WTC11 (cell line): ENCODE results near the gene CAPN7. TPM values are rescaled to one million over a fixed set of nuclear protein-coding genes. Genes with fewer than 3 reads are reported as not detected.

ENCODE experiments used
- ATAC-seq: fragments of 200-7000 bp; cut with Tn5 transposase; 2 replicates; pipeline ENCODE4 v1.10.0; 2021; ENCODE audit warnings: mild to moderate bottlenecking, moderate library complexity
- CTCF ChIA-PET: fragments of 300-600 bp; sonication (Branson Sonifier 250); formaldehyde crosslinking; loops from one replicate; lab custom pipeline; 2021; ENCODE audit warnings: antibody characterized with exemption; lab: Charles Lee
- POLR2A ChIA-PET: fragments of 350-600 bp; sonication (Branson Sonifier 250); formaldehyde crosslinking; loops from one replicate; lab custom pipeline; 2021; ENCODE audit warnings: antibody characterized with exemption; lab: Charles Lee
- DNase-seq: peaks from one replicate; pipeline ENCODE4 v3.0.0; 2021; ENCODE audit warnings: low spot score
- H3K27ac Mint-ChIP-seq: 2 replicates; pipeline ENCODE4 v1.8.0; 2021; ENCODE audit warnings: mixed read lengths
- H3K27me3 Mint-ChIP-seq: 2 replicates; pipeline ENCODE4 v1.8.0; 2021; ENCODE audit warnings: low read depth, mild to moderate bottlenecking, moderate library complexity, mixed read lengths
- H3K36me3 Mint-ChIP-seq: 2 replicates; pipeline ENCODE4 v1.8.0; 2021; ENCODE audit warnings: mixed read lengths
- H3K4me1 Mint-ChIP-seq: 2 replicates; pipeline ENCODE4 v1.8.0; 2022; ENCODE audit warnings: mixed read lengths
- H3K4me3 Mint-ChIP-seq: 2 replicates; pipeline ENCODE4 v1.8.0; 2021; ENCODE audit warnings: mild to moderate bottlenecking, moderate library complexity, mixed read lengths
- H3K9me3 Mint-ChIP-seq: 2 replicates; pipeline ENCODE4 v1.8.0; 2021; ENCODE audit warnings: mixed read lengths
- ATF3 ChIP-seq: sonication (generic); formaldehyde crosslinking; conservative IDR thresholded peaks from 2 replicates; pipeline ENCODE4 v1.8.1; 2022; ENCODE audit warnings: mild to moderate bottlenecking, missing genetic modification reagents
- CBFB ChIP-seq: sonication (generic); formaldehyde crosslinking; IDR thresholded peaks from 2 replicates; pipeline ENCODE4 v1.8.1; 2022; ENCODE audit warnings: mild to moderate bottlenecking, low read depth, missing genetic modification reagents
- CTCF ChIP-seq: fragments of 200-600 bp; IDR thresholded peaks from 2 replicates; pipeline ENCODE4 v1.8.0; 2022; ENCODE audit warnings: antibody characterized with exemption
- E2F1 ChIP-seq: sonication (generic); formaldehyde crosslinking; IDR thresholded peaks from 2 replicates; pipeline ENCODE4 v1.8.0; 2022; ENCODE audit warnings: mild to moderate bottlenecking, missing genetic modification reagents
- E2F5 ChIP-seq: sonication (generic); formaldehyde crosslinking; IDR thresholded peaks from 2 replicates; pipeline ENCODE4 v1.8.1; 2022; ENCODE audit warnings: mild to moderate bottlenecking, moderate library complexity, missing genetic modification reagents
- ELF4 ChIP-seq: sonication (generic); formaldehyde crosslinking; IDR thresholded peaks from 2 replicates; pipeline ENCODE4 v1.8.1; 2022; ENCODE audit warnings: low read depth, mild to moderate bottlenecking, moderate library complexity, missing genetic modification reagents
- FOXJ3 ChIP-seq: sonication (generic); formaldehyde crosslinking; IDR thresholded peaks from 2 replicates; pipeline ENCODE4 v1.9.0; 2021; ENCODE audit warnings: missing genetic modification reagents, mild to moderate bottlenecking, borderline replicate concordance
- FOXP1 ChIP-seq: sonication (generic); formaldehyde crosslinking; IDR thresholded peaks from 2 replicates; pipeline ENCODE4 v1.8.0; 2022; ENCODE audit warnings: missing genetic modification reagents, mild to moderate bottlenecking, moderate library complexity, borderline replicate concordance
- GABPB1 ChIP-seq: sonication (generic); formaldehyde crosslinking; IDR thresholded peaks from 2 replicates; pipeline ENCODE4 v1.8.1; 2023; ENCODE audit warnings: mild to moderate bottlenecking, missing genetic modification reagents
- GRHL2 ChIP-seq: fragments of 250-450 bp; sonication (Bioruptor Pico); IDR thresholded peaks from 2 replicates; pipeline ENCODE4 v1.8.0; 2022; ENCODE audit warnings: mild to moderate bottlenecking, moderate library complexity; ENCODE audit not compliant: insufficient replicate concordance, severe bottlenecking
- GTF2I ChIP-seq: fragments of 250-450 bp; sonication (Bioruptor Pico); conservative IDR thresholded peaks from 2 replicates; pipeline ENCODE4 v1.4.0; 2021; ENCODE audit warnings: mild to moderate bottlenecking
- HMGA2 ChIP-seq: fragments of 250-450 bp; sonication (Bioruptor Pico); IDR thresholded peaks from 2 replicates; pipeline ENCODE4 v1.4.0; 2021; ENCODE audit warnings: mild to moderate bottlenecking, moderate library complexity
- JAZF1 ChIP-seq: fragments of 250-450 bp; sonication (Bioruptor Pico); IDR thresholded peaks from 2 replicates; pipeline ENCODE4 v1.9.0; 2021; ENCODE audit warnings: moderate library complexity, mild to moderate bottlenecking, inconsistent platforms
- KAT7 ChIP-seq: sonication (generic); formaldehyde crosslinking; IDR thresholded peaks from 2 replicates; pipeline ENCODE4 v1.8.1; 2023; ENCODE audit warnings: missing genetic modification reagents, mild to moderate bottlenecking, borderline replicate concordance
- MXD4 ChIP-seq: fragments of 250-450 bp; sonication (Bioruptor Pico); IDR thresholded peaks from 2 replicates; pipeline ENCODE4 v1.8.0; 2021; ENCODE audit warnings: mild to moderate bottlenecking, moderate library complexity, borderline replicate concordance
- NFE2L1 ChIP-seq: sonication (generic); formaldehyde crosslinking; IDR thresholded peaks from 2 replicates; pipeline ENCODE4 v1.8.1; 2023; ENCODE audit warnings: missing genetic modification reagents
- NR3C1 ChIP-seq: sonication (generic); formaldehyde crosslinking; conservative IDR thresholded peaks from 2 replicates; pipeline ENCODE4 v1.8.1; 2023; ENCODE audit warnings: low read depth, mild to moderate bottlenecking, missing genetic modification reagents
- PRDM15 ChIP-seq: sonication (generic); formaldehyde crosslinking; IDR thresholded peaks from 2 replicates; pipeline ENCODE4 v1.8.0; 2022; ENCODE audit warnings: missing genetic modification reagents
- SMAD3 ChIP-seq: sonication (generic); formaldehyde crosslinking; IDR thresholded peaks from 2 replicates; pipeline ENCODE4 v1.8.0; 2022; ENCODE audit warnings: missing genetic modification reagents, mild to moderate bottlenecking, borderline replicate concordance
- USF1 ChIP-seq: sonication (generic); formaldehyde crosslinking; IDR thresholded peaks from 2 replicates; pipeline ENCODE4 v1.8.0; 2022; ENCODE audit warnings: mild to moderate bottlenecking, missing genetic modification reagents
- ZNF219 ChIP-seq: sonication (generic); formaldehyde crosslinking; IDR thresholded peaks from 2 replicates; pipeline ENCODE4 v1.8.0; 2023; ENCODE audit warnings: missing genetic modification reagents, mild to moderate bottlenecking, borderline replicate concordance
- ZNF232 ChIP-seq: sonication (generic); formaldehyde crosslinking; IDR thresholded peaks from 2 replicates; pipeline ENCODE4 v1.8.0; 2022; ENCODE audit warnings: mild to moderate bottlenecking, missing genetic modification reagents
- ZNF425 ChIP-seq: fragments of 250-450 bp; sonication (Bioruptor Pico); conservative IDR thresholded peaks from 2 replicates; pipeline ENCODE4 v1.9.0; 2021; ENCODE audit warnings: mild to moderate bottlenecking
- ZNF671 ChIP-seq: fragments of 250-450 bp; sonication (Bioruptor Pico); IDR thresholded peaks from 2 replicates; pipeline ENCODE4 v1.8.0; 2021; ENCODE audit warnings: mild to moderate bottlenecking
- ZSCAN18 ChIP-seq: fragments of 250-450 bp; sonication (Bioruptor Pico); IDR thresholded peaks from 2 replicates; pipeline ENCODE4 v2.1.2; 2022; ENCODE audit warnings: mild to moderate bottlenecking, moderate library complexity
- total RNA-seq: library from RNA; stranded (reverse); gene quantifications from 3 replicates; pipeline ENCODE4 v1.2.3, GENCODE V29; 2021

Gene CAPN7
- total RNA-seq, 1 experiment from 2014 or later: 16.8 TPM

- CTCF ChIA-PET: interaction anchor here (0.6 to 3.2 kb wide), 8 partner anchors 11 to 723 kb away, joined by 3 to 38 read pairs (median 10); no protein-coding TSS in a partner anchor
Measured at GRCh38 chr3:15207836-15208504, 1.9 kb downstream of the CAPN7 start.

GRCh38 chr3:15211937-15212336, 5.9 kb downstream of the CAPN7 start:
- POLR2A ChIA-PET: no interaction called here
- no peak for TF ChIP-seq CTCF
- TF ChIP-seq ELF4 (CRISPR knock-in tag): no peak
- TF ChIP-seq FOXP1 (CRISPR knock-in tag): no peak
- TF ChIP-seq SMAD3 (CRISPR knock-in tag): no peak
- no peak for TF ChIP-seq ZNF671 (CRISPR knock-in tag)
- TF ChIP-seq E2F1 (CRISPR knock-in tag): no peak
- no peak for TF ChIP-seq NR3C1 (CRISPR knock-in tag)
- TF ChIP-seq CBFB: no peak
- no peak for TF ChIP-seq HMGA2 (CRISPR knock-in tag)
- TF ChIP-seq PRDM15 (CRISPR knock-in tag): no peak
- TF ChIP-seq ZSCAN18: no peak
- TF ChIP-seq E2F5 (CRISPR knock-in tag): no peak
- TF ChIP-seq USF1: no peak

More at GRCh38 chr3:15207836-15208504, 1.9 kb downstream of the CAPN7 start:
- DNase-seq: no peak
- no peak for TF ChIP-seq GABPB1 (CRISPR knock-in tag)
- TF ChIP-seq ZNF232: no peak
- TF ChIP-seq GTF2I: no peak
- no peak for TF ChIP-seq JAZF1 (CRISPR knock-in tag)
- no peak for TF ChIP-seq ZNF425
- no peak for TF ChIP-seq KAT7 (CRISPR knock-in tag)
- no peak for TF ChIP-seq ELF4 (CRISPR knock-in tag)
- no peak for TF ChIP-seq FOXJ3
- TF ChIP-seq NFE2L1 (CRISPR knock-in tag): no peak
- no peak for TF ChIP-seq MXD4
- TF ChIP-seq ATF3 (CRISPR knock-in tag): no peak
- no peak for TF ChIP-seq ZNF219 (CRISPR knock-in tag)
- no peak for TF ChIP-seq GRHL2
- Mint-ChIP-seq H3K9me3 (no peaks in the 10 kb centered on the region), H3K27me3 (no peaks in the 10 kb centered on the region), H3K4me1 (peaks cover 9% of the 10 kb centered on the region), H3K27ac (no peak overlapping the region), H3K4me3 (no peak overlapping the region; the same call in 1 of the 2 replicates), H3K36me3 (no peaks in the 10 kb centered on the region)
- POLR2A ChIA-PET: no interaction called here
- ATAC-seq: no peak

More at GRCh38 chr3:15211937-15212336, 5.9 kb downstream of the CAPN7 start:
- Mint-ChIP-seq H3K27ac (no peak overlapping the region), H3K4me3 (no peak overlapping the region), H3K27me3 (no peaks in the 10 kb centered on the region), H3K4me1 (peaks cover 2% of the 10 kb centered on the region; the same call in 1 of the 2 replicates), H3K36me3 (peaks cover 4% of the 10 kb centered on the region; the same call in 1 of the 2 replicates), H3K9me3 (no peaks in the 10 kb centered on the region)
- DNase-seq (no peak), ATAC-seq (no peak)
- CTCF ChIA-PET: no interaction called here
